Subcutaneous adipose tissue (tissue), 4 donors: ENCODE data around the gene CDC26. TPM values are rescaled to one million over a fixed set of nuclear protein-coding genes. Genes with fewer than 3 reads are reported as not detected.

ENCODE experiments used
- CTCF ChIP-seq: fragments of 450-650 bp; IDR thresholded peaks from one replicate; pipeline ENCODE4 v1.5.1; 2016; ENCODE audit warnings: low read depth, mild to moderate bottlenecking, control low read depth, antibody characterized with exemption, moderate library complexity
- total RNA-seq, 4 donors: library from RNA; depleted of rRNA; stranded (reverse); fragments of >200 nt; gene quantifications; one replicate each; pipeline ENCODE4 v1.1.0, GENCODE V29; 2016

CDC26 gene
- total RNA-seq, 4 donors from 2014 or later = 18.3 to 68.2 (median 31.5) TPM

- no peak for TF ChIP-seq CTCF
These were observed 37.0 kb downstream of the CDC26 start for GRCh38 chr9:113238202-113238858.

- no peak for TF ChIP-seq CTCF
These were observed 38.3 kb downstream of the CDC26 start for GRCh38 chr9:113237026-113237425.

GRCh38 chr9:113231701-113232100 is 43.7 kb downstream of the CDC26 start:
- no peak for TF ChIP-seq CTCF

- no peak for TF ChIP-seq CTCF
These were observed 47.2 kb downstream of the CDC26 start for GRCh38 chr9:113228130-113228665.

- TF ChIP-seq CTCF = no peak
These were observed 47.9 kb downstream of the CDC26 start for GRCh38 chr9:113227436-113227835.

- no peak for TF ChIP-seq CTCF
These were observed 51.4 kb downstream of the CDC26 start for GRCh38 chr9:113223963-113224362.

GRCh38 chr9:113222482-113222841 is 52.9 kb downstream of the CDC26 start:
- no peak for TF ChIP-seq CTCF
